ENCODE measurements around the gene TBL3. TPM values are rescaled to one million over a fixed set of nuclear protein-coding genes. Genes with fewer than 3 reads are reported as not detected.
A peak's percentile ranks its signal among the peaks of the same experiment; 100 is the strongest.

The TBL3 gene
- total RNA-seq, 1 experiment from 2014 or later, result 68.9 TPM

- Histone ChIP-seq H3K9me3 (ENCODE audit: control insufficient read depth in 1 of 2, insufficient read depth in 1 of 2, low read depth in 1 of 2, low read length in 2 of 2) (no peaks in the 10 kb centered on the region), H2AFZ (ENCODE audit: low read depth, low read length, poor library complexity, severe bottlenecking) (peak within 1 kb of the TSS; percentile 95), H3K9me2 (ENCODE audit: insufficient read depth) (no peaks in the 10 kb centered on the region), H3K27me3 (ENCODE audit: insufficient read depth, low read length) (no peaks in the 10 kb centered on the region), H3K4me3 (replicated peaks in 1 of 2; ENCODE audit: low read depth in 1 of 2, low read length in 2 of 2) (peak within 1 kb of the TSS; percentile 86 to 87), H3K79me2 (ENCODE audit: insufficient read depth, low read length) (no peaks in the 10 kb centered on the region), H3K4me2 (ENCODE audit: low read length) (peak within 1 kb of the TSS; percentile 100), H3K9ac (ENCODE audit: low read length) (peak within 1 kb of the TSS; percentile 82), H4K20me1 (ENCODE audit: insufficient read depth) (no peaks in the 10 kb centered on the region), H3K36me3 (ENCODE audit: control insufficient read depth in 1 of 2, insufficient read depth in 2 of 2, low read length in 2 of 2) (peaks cover 3 to 4% of the 10 kb centered on the region in 2 experiments; a peak in 3 of 4 replicates), H3K27ac (ENCODE audit: low read depth, low read length) (peak within 1 kb of the TSS; percentile 61), H3K4me1 (ENCODE audit: control insufficient read depth in 1 of 2, insufficient read depth in 2 of 2, low read length in 2 of 2) (peaks cover 14 to 26% of the 10 kb centered on the region in 2 experiments)
- ChIA-PET POLR2A (interaction anchor here (1.0 to 1.9 kb wide), 6 partner anchors 8 to 22 kb away, joined by 3 to 9 read pairs (median 6); partner anchors contain the start of gene RPS2), CTCF (interaction anchor here (0.6 to 1.1 kb wide), 5 partner anchors 11 to 197 kb away, joined by 3 to 5 read pairs (median 3); no protein-coding TSS in a partner anchor), RAD21 (ENCODE audit: low non-redundant PET in 1 of 2, low total read pairs in 2 of 2, uncharacterized antibody in 2 of 2, unreplicated experiment in 2 of 2) (no interaction called here)
- BruUV-seq (replicated peaks), result no TSS peak
- intact Hi-C loops (cut with micrococcal nuclease), result no loop called here
- peak; percentile 97 for ATAC-seq
- TF ChIP-seq SIN3A (IDR thresholded peaks at IDR 0.05; ENCODE audit: low read depth) (peak; percentile 70; the same call in 1 of the 2 replicates), MAX (IDR thresholded peaks at IDR 0.05) (peak; percentile 66; the same call in 1 of the 2 replicates), TCF7L2 (IDR thresholded peaks at IDR 0.05; ENCODE audit: borderline replicate concordance, extremely low read depth, insufficient read depth, insufficient read length) (peak; percentile 91), SP1 (IDR thresholded peaks at IDR 0.05; ENCODE audit: low read depth) (peak; percentile 75), SRF (IDR thresholded peaks at IDR 0.05; ENCODE audit: low read depth) (no peak), FOSL1 (IDR thresholded peaks at IDR 0.05; ENCODE audit: low read depth) (no peak), POLR2AphosphoS5 (IDR thresholded peaks at IDR 0.05; ENCODE audit: low read depth, low read length) (peak; percentile 67), EGR1 (IDR thresholded peaks at IDR 0.05; ENCODE audit: low read depth) (peak; percentile 51; the same call in 1 of the 2 replicates), JUND (IDR thresholded peaks at IDR 0.05) (no peak), CBX3 (IDR thresholded peaks at IDR 0.05; ENCODE audit: low read depth) (no peak)
- DNase-seq (ENCODE audit: low read depth, low spot score), result peak; percentile 95
Observed at GRCh38 chr16:1942810-1943726, 28.8 kb upstream of the TBL3 start, which contains the start of gene MSRB1. Gene MSRB1, minus strand, starts transcription at chr16:1943199. Its CDS starts 43 bp downstream, at chr16:1943156.

Data from HCT116 (cell line).